Activated CD8-positive, alpha-beta memory T cell treated with anti-CD3 and anti-CD28 coated beads, Interleukin-2, amount 50 U/mL, for 4 hours (primary cell): ENCODE data around the gene S1PR3.

Experiments
- DNase-seq: peaks from one replicate; pipeline ENCODE4 v3.0.0-alpha.2; 2020

Gene S1PR3

DNA sequence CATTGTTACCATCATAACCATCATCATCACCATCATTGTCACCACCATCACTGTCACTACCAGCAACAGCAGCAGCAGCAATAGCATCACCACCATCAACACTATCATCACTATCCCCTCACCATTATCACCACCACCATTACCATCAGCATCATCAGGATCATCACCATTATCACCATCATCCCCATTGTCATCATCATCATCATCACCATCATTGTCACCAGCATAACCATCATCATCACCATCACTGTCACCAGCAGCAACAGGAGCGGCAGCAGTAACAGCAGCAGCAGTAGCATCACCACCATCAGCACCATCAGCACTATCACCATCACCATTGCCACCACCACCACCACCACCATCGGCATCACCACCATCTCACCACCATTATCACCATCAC, 48.4 kb downstream of the S1PR3 start:
- no peak for DNase-seq

- no peak for DNase-seq
Observed at GRCh38 chr9:89042984-89043383, 51.7 kb downstream of the S1PR3 start.

GRCh38 chr9:89044104-89044503, 52.8 kb downstream of the S1PR3 start:
- DNase-seq = no peak

GRCh38 chr9:89044881-89045280, 53.6 kb downstream of the S1PR3 start:
- no peak for DNase-seq

DNA sequence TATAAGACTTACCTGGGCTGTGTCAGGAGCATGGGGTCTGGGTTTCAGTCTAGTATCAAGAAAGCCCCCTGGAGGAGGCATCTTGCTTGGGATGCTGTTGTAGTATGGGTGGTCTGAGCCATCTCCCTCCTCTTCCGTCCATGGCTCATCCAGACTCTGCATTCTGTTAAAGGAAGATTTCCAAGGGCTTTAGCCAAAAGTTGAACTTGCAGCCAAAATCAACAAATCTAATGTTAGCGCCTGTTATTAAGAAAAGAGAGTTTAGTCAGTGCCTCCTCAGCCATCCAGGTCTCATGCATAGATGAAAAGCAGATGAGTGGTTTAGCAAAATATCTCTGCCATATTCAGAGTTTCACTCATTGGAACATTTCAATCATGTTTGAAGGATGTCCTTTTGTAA, 55.6 kb downstream of the S1PR3 start:
- DNase-seq = no peak

- no peak for DNase-seq
Observed at GRCh38 chr9:89047667-89048066, 56.4 kb downstream of the S1PR3 start.

DNA sequence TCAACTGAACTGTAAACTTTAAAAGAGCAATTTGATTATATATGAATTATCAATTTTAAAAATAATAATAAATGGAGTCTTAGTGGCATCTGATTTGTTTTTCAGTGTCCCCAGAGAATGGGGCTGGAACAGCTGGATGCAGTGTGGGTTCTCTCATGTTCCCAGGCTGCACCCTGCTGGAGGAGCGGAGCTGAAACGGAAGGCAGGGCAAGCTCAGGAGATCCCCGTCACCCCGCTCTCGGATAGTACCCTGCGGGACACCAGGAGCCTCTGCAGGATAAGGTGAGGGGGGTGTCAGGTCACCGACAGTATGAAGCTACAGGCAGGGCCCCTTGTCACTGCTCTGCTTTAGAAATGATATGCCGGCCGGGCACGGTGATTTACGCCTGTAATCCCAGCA, 57.3 kb downstream of the S1PR3 start:
- DNase-seq = no peak

- no peak for DNase-seq
Observed at GRCh38 chr9:89049646-89050045, 58.4 kb downstream of the S1PR3 start.

DNA sequence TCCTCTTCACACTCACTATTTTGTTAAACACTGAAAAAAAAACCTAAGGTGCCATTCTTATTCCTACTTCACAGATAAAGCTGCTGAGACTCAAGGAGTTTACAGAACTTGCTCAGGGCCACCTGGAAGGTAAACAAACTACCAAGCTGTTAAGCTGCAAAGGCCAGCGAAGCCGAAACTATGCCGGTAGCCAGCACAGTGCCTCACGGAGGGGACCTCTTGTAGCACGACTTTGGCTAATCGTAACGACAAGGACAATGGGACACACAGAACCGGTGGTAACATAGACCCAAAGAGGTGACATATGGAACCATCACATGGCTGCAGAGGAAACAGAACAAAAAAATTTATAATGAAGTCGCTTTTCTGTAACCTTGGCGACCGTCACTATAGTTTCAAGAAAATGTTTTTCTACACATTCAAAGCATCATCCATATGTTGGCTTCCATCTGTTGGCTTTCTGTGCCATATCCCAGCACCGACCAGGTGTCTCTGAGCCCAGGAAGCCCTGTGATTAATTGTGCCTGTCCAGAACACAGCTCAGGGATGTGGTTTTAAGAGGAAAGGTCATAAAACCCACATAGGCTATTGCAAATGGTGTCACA, 60.3 kb downstream of the S1PR3 start:
- no peak for DNase-seq

- DNase-seq = no peak
Observed at GRCh38 chr9:89052470-89053097, 61.3 kb downstream of the S1PR3 start.

- DNase-seq = no peak
Observed at GRCh38 chr9:89053301-89053700, 62.0 kb downstream of the S1PR3 start.
